Activated B cell treated with CpG ODN at 0.5 μM for 24 hours (primary cell): ENCODE data around the gene TDRD10. TPM values are rescaled to one million over a fixed set of nuclear protein-coding genes. Genes with fewer than 3 reads are reported as not detected.

ENCODE experiments used
- ATAC-seq: fragments of 200-7000 bp; cut with Tn5 transposase; one replicate; pipeline ENCODE4 v1.10.0; 2021; ENCODE audit warnings: low read depth, mild to moderate bottlenecking, moderate library complexity
- CTCF ChIA-PET: fragments of 350-600 bp; sonication (Branson Sonifier 250); formaldehyde crosslinking; loops from one replicate; lab custom pipeline; 2021; ENCODE audit warnings: antibody characterized with exemption; lab: Charles Lee
- POLR2A ChIA-PET: fragments of 350-600 bp; sonication (Branson Sonifier 250); formaldehyde crosslinking; loops from one replicate; lab custom pipeline; 2021; ENCODE audit warnings: antibody characterized with exemption; lab: Charles Lee
- DNase-seq: peaks from one replicate; pipeline ENCODE4 v3.0.0; 2022
- H3K27ac Mint-ChIP-seq: one replicate; pipeline ENCODE4 v1.8.0; 2020; ENCODE audit warnings: mixed read lengths
- H3K27me3 Mint-ChIP-seq: one replicate; pipeline ENCODE4 v1.8.0; 2021; ENCODE audit warnings: mixed read lengths
- H3K36me3 Mint-ChIP-seq: one replicate; pipeline ENCODE4 v1.8.0; 2021; ENCODE audit warnings: low read depth, mixed read lengths
- H3K4me1 Mint-ChIP-seq: one replicate; pipeline ENCODE4 v1.8.0; 2021; ENCODE audit warnings: mixed read lengths
- H3K4me3 Mint-ChIP-seq: one replicate; pipeline ENCODE4 v1.8.0; 2020; ENCODE audit warnings: mild to moderate bottlenecking, mixed read lengths
- H3K9me3 Mint-ChIP-seq: one replicate; pipeline ENCODE4 v1.8.0; 2020; ENCODE audit warnings: mixed read lengths
- CTCF ChIP-seq: fragments of 200-600 bp; IDR thresholded peaks from one replicate; pipeline ENCODE4 v1.8.0; 2022; ENCODE audit warnings: antibody characterized with exemption, mild to moderate bottlenecking
- intact Hi-C: fragments of 100-400 bp; cut with micrococcal nuclease; formaldehyde crosslinking; loops from one replicate; pipeline ENCODE4 v1.15.1; 2024
- total RNA-seq: library from RNA; stranded (reverse); gene quantifications from 2 replicates; pipeline ENCODE4 v1.2.3, GENCODE V29; 2022

The TDRD10 gene
- total RNA-seq, 1 donor from 2014 or later, result not detected

GRCh38 chr1:154469844-154470560, 32.0 kb upstream of the TDRD10 start:
- ATAC-seq (no peak), DNase-seq (no peak)
- H3K36me3 Mint-ChIP-seq, result no peaks in the 10 kb centered on the region
- CTCF ChIA-PET, result no interaction called here
- no peak for TF ChIP-seq CTCF
- H3K4me1 Mint-ChIP-seq, result peaks cover 16% of the 10 kb centered on the region
- H3K9me3 Mint-ChIP-seq, result no peaks in the 10 kb centered on the region
- no peak overlapping the region for H3K4me3 Mint-ChIP-seq
- H3K27me3 Mint-ChIP-seq, result no peaks in the 10 kb centered on the region
- intact Hi-C loops, result loop anchor here (10.0 kb wide), 1 partner anchor 115 kb away; no protein-coding TSS in a partner anchor
- no peak overlapping the region for H3K27ac Mint-ChIP-seq
- POLR2A ChIA-PET, result no interaction called here

GRCh38 chr1:154471304-154471703, 30.7 kb upstream of the TDRD10 start:
- Mint-ChIP-seq H3K9me3 (no peaks in the 10 kb centered on the region), H3K36me3 (no peaks in the 10 kb centered on the region), H3K27ac (no peak overlapping the region), H3K4me1 (peaks cover 12% of the 10 kb centered on the region), H3K27me3 (no peaks in the 10 kb centered on the region), H3K4me3 (no peak overlapping the region)
- intact Hi-C loops, result loop anchor here (10.0 kb wide), 1 partner anchor 117 kb away; no protein-coding TSS in a partner anchor
- DNase-seq (no peak), ATAC-seq (no peak)
- ChIA-PET POLR2A (no interaction called here), CTCF (no interaction called here)
- no peak for TF ChIP-seq CTCF

GRCh38 chr1:154474802-154475201, 27.2 kb upstream of the TDRD10 start:
- ChIA-PET POLR2A (no interaction called here), CTCF (no interaction called here)
- TF ChIP-seq CTCF, result no peak
- Mint-ChIP-seq H3K27me3 (no peaks in the 10 kb centered on the region), H3K27ac (no peak overlapping the region), H3K4me1 (peaks cover 8% of the 10 kb centered on the region), H3K9me3 (no peaks in the 10 kb centered on the region), H3K36me3 (no peaks in the 10 kb centered on the region), H3K4me3 (no peak overlapping the region)
- ATAC-seq (no peak), DNase-seq (no peak)
- intact Hi-C loops, result loop anchor here (10.0 kb wide), 1 partner anchor 120 kb away; no protein-coding TSS in a partner anchor

- H3K9me3 Mint-ChIP-seq, result no peaks in the 10 kb centered on the region
- no peak overlapping the region for H3K27ac Mint-ChIP-seq
- no peaks in the 10 kb centered on the region for H3K36me3 Mint-ChIP-seq
- TF ChIP-seq CTCF, result no peak
- intact Hi-C loops, result loop anchor here (10.0 kb wide), 1 partner anchor 122 kb away; no protein-coding TSS in a partner anchor
- CTCF ChIA-PET, result interaction anchor here (0.9 kb wide), 1 partner anchor 70 kb away, joined by 4 read pairs; no protein-coding TSS in a partner anchor
- DNase-seq, result no peak
- H3K27me3 Mint-ChIP-seq, result no peaks in the 10 kb centered on the region
- H3K4me1 Mint-ChIP-seq, result peaks cover 10% of the 10 kb centered on the region
- H3K4me3 Mint-ChIP-seq, result no peak overlapping the region
- no peak for ATAC-seq
- POLR2A ChIA-PET, result no interaction called here
Measured at GRCh38 chr1:154476791-154477190, 25.2 kb upstream of the TDRD10 start.

GRCh38 chr1:154478013-154478412, 24.0 kb upstream of the TDRD10 start:
- Mint-ChIP-seq H3K4me3 (no peak overlapping the region), H3K4me1 (peaks cover 10% of the 10 kb centered on the region), H3K27me3 (no peaks in the 10 kb centered on the region), H3K36me3 (no peaks in the 10 kb centered on the region), H3K9me3 (no peaks in the 10 kb centered on the region), H3K27ac (no peak overlapping the region)
- CTCF ChIA-PET, result interaction anchor here (1.9 to 4.8 kb wide), 2 partner anchors 70 to 583 kb away, joined by 5 to 101 read pairs; no protein-coding TSS in a partner anchor
- intact Hi-C loops, result loop anchor here (10.0 kb wide), 1 partner anchor 123 kb away; no protein-coding TSS in a partner anchor
- ATAC-seq, result no peak
- no peak for TF ChIP-seq CTCF
- POLR2A ChIA-PET, result no interaction called here
- no peak for DNase-seq
